HepG2 (cell line): ENCODE data around the gene HCRTR1. TPM values are rescaled to one million over a fixed set of nuclear protein-coding genes. Genes with fewer than 3 reads are reported as not detected.

Source experiments
- ATAC-seq: fragments of 200-7000 bp; cut with Tn5 transposase; 3 replicates; pipeline ENCODE4 v1.9.1; 2020; ENCODE audit warnings: mild to moderate bottlenecking, moderate library complexity
- BruUV-seq: library from RNA; stranded (reverse); fragments of 400-500 nt; replicated peaks from 2 replicates; lab custom pipeline; 2021; lab: Mats Ljungman, UMichigan
- CTCF ChIA-PET: fragments of 300-600 bp; formaldehyde crosslinking; extraction: SDS; loops from one replicate; lab custom pipeline; 2021; ENCODE audit warnings: low total read pairs, inconsistent platforms, low intra/inter-chr PET ratio; lab: Yijun Ruan, JAX
- POLR2A ChIA-PET: fragments of 350-600 bp; sonication (Branson Sonifier 250); formaldehyde crosslinking; loops from one replicate; lab custom pipeline; 2020; ENCODE audit warnings: antibody characterized with exemption, inconsistent platforms; lab: Yijun Ruan, JAX
- DNase-seq: peaks from one replicate; pipeline ENCODE4 v3.0.0-alpha.2; 2015; ENCODE audit warnings: low spot score
- FAIRE-seq: peaks from 3 replicates; lab custom pipeline; 2011; peaks lifted over from hg19 to GRCh38; lab: Jason Lieb, UNC
- H2AFZ ChIP-seq: one replicate; pipeline ENCODE4 v1.6.1; 2011; ENCODE audit warnings: low read length, inconsistent platforms
- H3K27ac ChIP-seq: fragments of 300-600 bp; 3 replicates; pipeline ENCODE4 v1.8.0; 2011; ENCODE audit warnings: mixed run types, mild to moderate bottlenecking, mixed read lengths, low read length, inconsistent platforms; ENCODE audit not compliant: insufficient read depth; ENCODE audit errors: extremely low read length
- H3K27me3 ChIP-seq, 2 experiments: fragments of 200-600 bp in 1 of 2; 2 replicates in 1 of 2; 3 replicates in 1 of 2; pipeline versions ENCODE4 v1.6.0 to v1.8.0; 2011; ENCODE audit warnings: low read length in 2 of 2, mild to moderate bottlenecking in 2 of 2, moderate library complexity in 2 of 2, inconsistent platforms in 1 of 2; ENCODE audit not compliant: insufficient read depth in 2 of 2, control insufficient read depth in 1 of 2
- H3K36me3 ChIP-seq, 2 experiments: fragments of 200-600 bp in 1 of 2; replicated peaks in 1 of 2; 2 replicates in 1 of 2; 3 replicates in 1 of 2; pipeline versions ENCODE4 v1.5.1 to v1.8.0; 2011; ENCODE audit warnings: low read length in 2 of 2, inconsistent platforms in 1 of 2; ENCODE audit not compliant: insufficient read depth in 2 of 2, control insufficient read depth in 1 of 2
- H3K4me1 ChIP-seq: 2 replicates; pipeline ENCODE4 v1.5.1; 2012; ENCODE audit warnings: low read length, inconsistent platforms; ENCODE audit not compliant: insufficient read depth
- H3K4me2 ChIP-seq: 2 replicates; pipeline ENCODE4 v1.6.0; 2011; ENCODE audit warnings: low read depth, low read length, inconsistent platforms
- H3K4me3 ChIP-seq, 3 experiments: fragments of 200-600 bp in 1 of 3; sonication (generic), shearing (Covaris generic) in 1 of 3; replicated peaks in 1 of 3; 2 replicates each; pipeline ENCODE4 v1.5.1; 2011 to 2016; ENCODE audit warnings: low read length in 3 of 3, inconsistent platforms in 2 of 3, low read depth in 2 of 3, mild to moderate bottlenecking in 2 of 3, control low read depth in 1 of 3, mixed read lengths in 1 of 3; ENCODE audit not compliant: insufficient read depth in 1 of 3
- H3K79me2 ChIP-seq: one replicate; pipeline ENCODE4 v1.6.1; 2011; ENCODE audit warnings: low read length, inconsistent platforms; ENCODE audit not compliant: insufficient read depth
- H3K9ac ChIP-seq: 2 replicates; pipeline ENCODE4 v1.6.0; 2011; ENCODE audit warnings: mild to moderate bottlenecking, low read depth, low read length, inconsistent platforms; ENCODE audit not compliant: insufficient read depth
- H3K9me3 ChIP-seq: 2 replicates; pipeline ENCODE4 v1.5.1; 2012; ENCODE audit warnings: mild to moderate bottlenecking, low read length
- H4K20me1 ChIP-seq: 2 replicates; pipeline ENCODE4 v1.6.0; 2011; ENCODE audit warnings: inconsistent platforms, mild to moderate bottlenecking, low read length, moderate library complexity; ENCODE audit not compliant: insufficient read depth
- ATF7 ChIP-seq, 2 experiments: fragments of 450-650 bp in 1 of 2; sonication (generic) in 1 of 2; formaldehyde crosslinking in 1 of 2; IDR thresholded peaks; 2 replicates each; pipeline versions ENCODE4 v1.4.0 to v1.6.1; 2016 to 2020; ENCODE audit warnings: antibody characterized with exemption in 1 of 2, mild to moderate bottlenecking in 1 of 2, missing genetic modification reagents in 1 of 2
- EEA1 ChIP-seq: sonication (generic); formaldehyde crosslinking; IDR thresholded peaks from 2 replicates; pipeline ENCODE4 v1.5.1; 2020; ENCODE audit warnings: mild to moderate bottlenecking, missing genetic modification reagents, borderline replicate concordance
- JDP2 ChIP-seq: sonication (generic); formaldehyde crosslinking; IDR thresholded peaks from 2 replicates; pipeline ENCODE4 v1.8.1; 2022; ENCODE audit warnings: missing genetic modification reagents, borderline replicate concordance
- MED8 ChIP-seq: sonication (generic); formaldehyde crosslinking; IDR thresholded peaks from 2 replicates; pipeline ENCODE4 v1.8.1; 2023; ENCODE audit warnings: mild to moderate bottlenecking, missing genetic modification reagents; ENCODE audit not compliant: insufficient replicate concordance
- NFE2L1 ChIP-seq: sonication (generic); formaldehyde crosslinking; IDR thresholded peaks from 2 replicates; pipeline ENCODE4 v1.4.0; 2020; ENCODE audit warnings: missing genetic modification reagents, mild to moderate bottlenecking, borderline replicate concordance
- NR2C2 ChIP-seq: sonication (generic); formaldehyde crosslinking; IDR thresholded peaks from 2 replicates; pipeline ENCODE4 v1.4.0; 2020; ENCODE audit warnings: missing genetic modification reagents, mild to moderate bottlenecking, moderate library complexity, borderline replicate concordance
- THYN1 ChIP-seq: sonication (generic); formaldehyde crosslinking; IDR thresholded peaks from 2 replicates; pipeline ENCODE4 v1.8.1; 2023; ENCODE audit warnings: low read depth, mild to moderate bottlenecking, moderate library complexity, missing genetic modification reagents, borderline replicate concordance
- ZNF234 ChIP-seq: sonication (generic); formaldehyde crosslinking; conservative IDR thresholded peaks from 2 replicates; pipeline ENCODE4 v1.5.1; 2020; ENCODE audit warnings: mild to moderate bottlenecking, missing genetic modification reagents
- ZNF296 ChIP-seq: sonication (generic); formaldehyde crosslinking; conservative IDR thresholded peaks from 2 replicates; pipeline ENCODE4 v1.5.0; 2020; ENCODE audit warnings: mild to moderate bottlenecking, missing genetic modification reagents
- ZNF747 ChIP-seq: sonication (generic); formaldehyde crosslinking; IDR thresholded peaks from 2 replicates; pipeline ENCODE4 v1.8.1; 2023; ENCODE audit warnings: missing genetic modification reagents, mild to moderate bottlenecking, borderline replicate concordance
- WGBS: methylation state at CpG from one replicate; pipeline ENCODE4 v1.1.6; 2017; ENCODE audit warnings: low lambda C conversion rate; 5-methylcytosine and 5-hydroxymethylcytosine counted together
- in situ Hi-C: cut with HindIII; loops from 2 replicates; pipeline ENCODE4 v1.10.0; 2017; ENCODE audit warnings: low pct_unique_long_range_greater_than_20kb; ENCODE audit not compliant: extremely low pct_ligation_motif_present
- intact Hi-C: fragments of 100-400 bp; cut with micrococcal nuclease; formaldehyde crosslinking; loops from one replicate; pipeline ENCODE4 v1.10.0; 2022; ENCODE audit not compliant: unreplicated experiment
- polyA plus RNA-seq, 8 experiments: library from polyadenylated mRNA; depleted of rRNA in 3 of 8; stranded (reverse) in 7 of 8; unstranded in 1 of 8; fragments of >200 nt; fragmentation: Illumina TruSeq in 4 of 8; extraction: Trizol in 4 of 8; gene quantifications; 2 replicates each; pipeline versions ENCODE4 v1.2.1 to v1.2.3, GENCODE V29; 2011 to 2016; ENCODE audit warnings: low read depth in 4 of 8, missing spikeins in 1 of 8, mixed read lengths in 1 of 8; ENCODE audit not compliant: insufficient read depth in 1 of 8
- total RNA-seq, 5 experiments: library from RNA; depleted of rRNA; stranded (reverse); fragments of >200 nt; fragmentation: Illumina TruSeq; extraction: Trizol; gene quantifications; 2 replicates each; pipeline ENCODE4 v1.2.3, GENCODE V29; 2016; ENCODE audit warnings: low read depth in 1 of 5

The HCRTR1 gene
- total and polyA plus RNA-seq, 2 of the 13 experiments (the other 11 are each of a cell fraction or from before 2014, with no cell fraction given) = not detected

GRCh38 chr1:31671561-31672201 is 54.2 kb downstream of the HCRTR1 start:
- no TSS peak for BruUV-seq
- no peak overlapping the region for H3K27ac ChIP-seq
- CTCF ChIA-PET = no interaction called here
- no peak for FAIRE-seq
- H3K36me3 ChIP-seq = no peaks in the 10 kb centered on the region
- H3K4me1 ChIP-seq = peaks cover 4% of the 10 kb centered on the region
- in situ Hi-C loops = no loop called here
- no peaks in the 10 kb centered on the region for H3K9me3 ChIP-seq
- intact Hi-C loops = no loop called here
- no peak overlapping the region for H3K4me2 ChIP-seq
- no peak for ATAC-seq
- no peaks in the 10 kb centered on the region for H3K27me3 ChIP-seq
- 79% methylated on average over 5 of the region's 8 CpGs for WGBS
- H3K79me2 ChIP-seq = no peaks in the 10 kb centered on the region
- TF ChIP-seq ZNF296 (CRISPR knock-in tag) (no peak), NR2C2 (no peak)
- TF ChIP-seq, all 625 proteins: peak for 0
- POLR2A ChIA-PET = no interaction called here
- Histone ChIP-seq H3K9ac (no peak overlapping the region), H2AFZ (no peak overlapping the region), H4K20me1 (no peaks in the 10 kb centered on the region), H3K4me3 (no peak overlapping the region)
- no peak for DNase-seq

DNA sequence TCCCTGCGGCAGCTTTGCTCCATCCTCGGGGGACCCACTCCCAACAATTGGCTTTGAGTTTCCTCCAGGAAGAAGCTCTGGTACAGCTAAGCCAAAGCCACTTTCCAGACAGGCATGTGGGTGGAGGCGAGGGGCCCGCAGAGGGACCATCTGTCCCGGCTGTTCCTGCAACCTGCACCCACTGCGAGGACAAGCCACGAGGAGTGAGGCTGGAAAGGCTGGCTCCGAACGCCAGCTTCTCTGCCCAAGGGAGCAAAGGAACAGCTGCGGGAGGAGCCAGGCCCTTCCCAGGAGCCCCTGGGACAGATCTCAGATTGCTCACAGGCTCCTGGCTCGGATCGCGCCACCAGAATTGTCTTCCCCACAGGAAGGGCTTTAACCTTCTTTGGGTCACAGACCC is 55.5 kb downstream of the HCRTR1 start:
- Histone ChIP-seq H3K9me3 (no peaks in the 10 kb centered on the region), H3K79me2 (no peaks in the 10 kb centered on the region), H3K4me1 (no peaks in the 10 kb centered on the region), H3K27me3 (no peaks in the 10 kb centered on the region), H2AFZ (no peak overlapping the region), H3K27ac (no peak overlapping the region), H3K4me2 (no peak overlapping the region), H3K9ac (no peak overlapping the region), H3K36me3 (no peaks in the 10 kb centered on the region), H3K4me3 (no peak overlapping the region), H4K20me1 (no peaks in the 10 kb centered on the region)
- CTCF ChIA-PET = no interaction called here
- FAIRE-seq = no peak
- ATAC-seq = no peak
- TF ChIP-seq ZNF747 (no peak), THYN1 (no peak), MED8 (CRISPR knock-in tag) (no peak), NFE2L1 (CRISPR knock-in tag) (no peak), ZNF234 (no peak), EEA1 (CRISPR knock-in tag) (no peak), ATF7 (IDR thresholded peaks at IDR 0.05) (no peak), ATF7 (CRISPR knock-in tag; IDR thresholded peaks at IDR 0.05) (no peak), JDP2 (CRISPR knock-in tag) (no peak)
- no TSS peak for BruUV-seq
- in situ Hi-C loops (no loop called here), intact Hi-C loops (no loop called here)
- POLR2A ChIA-PET = no interaction called here
- 93% methylated on average over 12 of the region's 13 CpGs for WGBS
- DNase-seq = no peak
